Measurements from ENCODE around the gene HLF.

HLF gene

GRCh38 chr17:55332296-55333041, 67.7 kb downstream of the HLF start:
- DNase-seq (ENCODE audit: low read depth), result no peak

- no peak for DNase-seq (ENCODE audit: low read depth)
Observed at GRCh38 chr17:55334285-55334684, 69.5 kb downstream of the HLF start.

GRCh38 chr17:55334881-55335540, 70.3 kb downstream of the HLF start:
- DNase-seq (ENCODE audit: low read depth), result no peak

- DNase-seq (ENCODE audit: low read depth), result no peak
Observed at GRCh38 chr17:55335625-55336024, 70.9 kb downstream of the HLF start.

GRCh38 chr17:55336426-55336825, 71.7 kb downstream of the HLF start:
- DNase-seq (ENCODE audit: low read depth), result no peak

GRCh38 chr17:55340176-55340575, 75.4 kb downstream of the HLF start:
- DNase-seq (ENCODE audit: low read depth), result no peak

- no peak for DNase-seq (ENCODE audit: low read depth)
Observed at GRCh38 chr17:55340686-55341085, 75.9 kb downstream of the HLF start.

GRCh38 chr17:55341432-55341831, 76.7 kb downstream of the HLF start:
- no peak for DNase-seq (ENCODE audit: low read depth)

- DNase-seq (ENCODE audit: low read depth), result no peak
Observed at GRCh38 chr17:55342800-55343585, 78.2 kb downstream of the HLF start.

GRCh38 chr17:55343900-55344513, 79.2 kb downstream of the HLF start:
- no peak for DNase-seq (ENCODE audit: low read depth)

GRCh38 chr17:55344514-55344997, 79.8 kb downstream of the HLF start:
- no peak for DNase-seq (ENCODE audit: low read depth)

- DNase-seq (ENCODE audit: low read depth), result no peak
Observed at GRCh38 chr17:55345132-55345531, 80.4 kb downstream of the HLF start.

GRCh38 chr17:55346658-55347057, 81.9 kb downstream of the HLF start:
- no peak for DNase-seq (ENCODE audit: low read depth)

GRCh38 chr17:55347341-55347740, 82.6 kb downstream of the HLF start:
- no peak for DNase-seq (ENCODE audit: low read depth)

GRCh38 chr17:55348749-55349354, 84.1 kb downstream of the HLF start:
- DNase-seq (ENCODE audit: low read depth), result peak; percentile 4

GRCh38 chr17:55350825-55351205, 86.1 kb downstream of the HLF start:
- DNase-seq (ENCODE audit: low read depth), result no peak

GRCh38 chr17:55351226-55351625, 86.5 kb downstream of the HLF start:
- DNase-seq (ENCODE audit: low read depth), result no peak

GRCh38 chr17:55354010-55354409, 89.2 kb downstream of the HLF start:
- no peak for DNase-seq (ENCODE audit: low read depth)

GRCh38 chr17:55354941-55355340, 90.2 kb downstream of the HLF start:
- no peak for DNase-seq (ENCODE audit: low read depth)

GRCh38 chr17:55356434-55357328, 91.9 kb downstream of the HLF start:
- DNase-seq (ENCODE audit: low read depth), result peak; percentile 51

- DNase-seq (ENCODE audit: low read depth), result no peak
Observed at GRCh38 chr17:55360971-55361370, 96.2 kb downstream of the HLF start.

Data from stimulated activated CD8-positive, alpha-beta memory T cell treated with anti-CD3 and anti-CD28 coated beads, Interleukin-12 subunit alpha, Interleukin-12 subunit beta, amount 100 ng/mL, for 1 hour (primary cell).